Measurements from ENCODE around the gene ABCA12. TPM values are rescaled to one million over a fixed set of nuclear protein-coding genes. Genes with fewer than 3 reads are reported as not detected.

The ABCA12 gene
- total and polyA plus RNA-seq, 2 donors (not counting 1 experiment from before 2014, with no cell fraction given) = under 0.01 to 0.01 TPM

GRCh38 chr2:214904176-214904575 lies 234.2 kb downstream of the ABCA12 start:
- TF ChIP-seq EZH2 (IDR thresholded peaks at IDR 0.05; ENCODE audit: low read length, missing control alignments) = no peak
- TF ChIP-seq, protein P1, sequence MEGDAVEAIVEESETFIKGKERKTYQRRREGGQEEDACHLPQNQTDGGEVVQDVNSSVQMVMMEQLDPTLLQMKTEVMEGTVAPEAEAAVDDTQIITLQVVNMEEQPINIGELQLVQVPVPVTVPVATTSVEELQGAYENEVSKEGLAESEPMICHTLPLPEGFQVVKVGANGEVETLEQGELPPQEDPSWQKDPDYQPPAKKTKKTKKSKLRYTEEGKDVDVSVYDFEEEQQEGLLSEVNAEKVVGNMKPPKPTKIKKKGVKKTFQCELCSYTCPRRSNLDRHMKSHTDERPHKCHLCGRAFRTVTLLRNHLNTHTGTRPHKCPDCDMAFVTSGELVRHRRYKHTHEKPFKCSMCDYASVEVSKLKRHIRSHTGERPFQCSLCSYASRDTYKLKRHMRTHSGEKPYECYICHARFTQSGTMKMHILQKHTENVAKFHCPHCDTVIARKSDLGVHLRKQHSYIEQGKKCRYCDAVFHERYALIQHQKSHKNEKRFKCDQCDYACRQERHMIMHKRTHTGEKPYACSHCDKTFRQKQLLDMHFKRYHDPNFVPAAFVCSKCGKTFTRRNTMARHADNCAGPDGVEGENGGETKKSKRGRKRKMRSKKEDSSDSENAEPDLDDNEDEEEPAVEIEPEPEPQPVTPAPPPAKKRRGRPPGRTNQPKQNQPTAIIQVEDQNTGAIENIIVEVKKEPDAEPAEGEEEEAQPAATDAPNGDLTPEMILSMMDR (conservative IDR thresholded peaks at IDR 0.05 in 1 of 2, IDR thresholded peaks at IDR 0.05 in 1 of 2; ENCODE audit: low read depth in 1 of 2, low read length in 2 of 2) = no peak
- no peak overlapping the region for H3K4me2 ChIP-seq (ENCODE audit: extremely low read depth, insufficient read depth, low read length)
- no peaks in the 10 kb centered on the region for H3K79me2 ChIP-seq (ENCODE audit: control insufficient read depth, insufficient read depth, low read length)
- no peak for DNase-seq (ENCODE audit: low read depth in 2 of 2)
- no peaks in the 10 kb centered on the region for H3K9me3 ChIP-seq (ENCODE audit: control insufficient read depth, insufficient read depth, low read depth, low read length)
- H3K36me3 ChIP-seq (ENCODE audit: control insufficient read depth, insufficient read depth, low read length) = no peaks in the 10 kb centered on the region
- no peak overlapping the region for H3K9ac ChIP-seq (ENCODE audit: insufficient read depth, low read length)
- no peaks in the 10 kb centered on the region for H3K4me1 ChIP-seq (ENCODE audit: control insufficient read depth, extremely low read depth, insufficient read depth, low read length)
- H4K20me1 ChIP-seq (ENCODE audit: control insufficient read depth, extremely low read depth, insufficient read depth, low read length) = no peaks in the 10 kb centered on the region
- H3K4me3 ChIP-seq (replicated peaks in 1 of 4; ENCODE audit: control extremely low read depth in 1 of 4, insufficient read depth in 1 of 4, low read depth in 3 of 4, low read length in 4 of 4) = no peak overlapping the region
- H3K27ac ChIP-seq (ENCODE audit: insufficient read depth, low read length) = no peak overlapping the region
- H2AFZ ChIP-seq (ENCODE audit: low read length) = no peak overlapping the region
- H3K27me3 ChIP-seq (ENCODE audit: control insufficient read depth, insufficient read depth, low read length) = no peaks in the 10 kb centered on the region

GRCh38 chr2:214902286-214902685 lies 236.1 kb downstream of the ABCA12 start:
- Histone ChIP-seq H3K9me3 (ENCODE audit: control insufficient read depth, insufficient read depth, low read depth, low read length) (no peaks in the 10 kb centered on the region), H3K4me3 (replicated peaks in 1 of 4; ENCODE audit: control extremely low read depth in 1 of 4, insufficient read depth in 1 of 4, low read depth in 3 of 4, low read length in 4 of 4) (no peak overlapping the region), H3K27me3 (ENCODE audit: control insufficient read depth, insufficient read depth, low read length) (no peaks in the 10 kb centered on the region), H4K20me1 (ENCODE audit: control insufficient read depth, extremely low read depth, insufficient read depth, low read length) (no peaks in the 10 kb centered on the region), H3K4me1 (ENCODE audit: control insufficient read depth, extremely low read depth, insufficient read depth, low read length) (no peaks in the 10 kb centered on the region), H3K9ac (ENCODE audit: insufficient read depth, low read length) (no peak overlapping the region), H2AFZ (ENCODE audit: low read length) (no peak overlapping the region), H3K79me2 (ENCODE audit: control insufficient read depth, insufficient read depth, low read length) (no peaks in the 10 kb centered on the region), H3K27ac (ENCODE audit: insufficient read depth, low read length) (no peak overlapping the region), H3K4me2 (ENCODE audit: extremely low read depth, insufficient read depth, low read length) (no peak overlapping the region), H3K36me3 (ENCODE audit: control insufficient read depth, insufficient read depth, low read length) (no peaks in the 10 kb centered on the region)
- DNase-seq (ENCODE audit: low read depth in 2 of 2) = no peak
- TF ChIP-seq EZH2 (IDR thresholded peaks at IDR 0.05; ENCODE audit: low read length, missing control alignments) = no peak
- TF ChIP-seq, protein P1 (conservative IDR thresholded peaks at IDR 0.05 in 1 of 2, IDR thresholded peaks at IDR 0.05 in 1 of 2; ENCODE audit: low read depth in 1 of 2, low read length in 2 of 2) = no peak

GRCh38 chr2:214899751-214900150 lies 238.7 kb downstream of the ABCA12 start:
- Histone ChIP-seq H3K9ac (ENCODE audit: insufficient read depth, low read length) (no peak overlapping the region), H3K4me3 (replicated peaks in 1 of 4; ENCODE audit: control extremely low read depth in 1 of 4, insufficient read depth in 1 of 4, low read depth in 3 of 4, low read length in 4 of 4) (no peak overlapping the region), H3K27me3 (ENCODE audit: control insufficient read depth, insufficient read depth, low read length) (no peaks in the 10 kb centered on the region)

More at GRCh38 chr2:214899751-214900150, 238.7 kb downstream of the ABCA12 start:
- H3K9me3 ChIP-seq (ENCODE audit: control insufficient read depth, insufficient read depth, low read depth, low read length) = no peaks in the 10 kb centered on the region
- DNase-seq (ENCODE audit: low read depth in 2 of 2) = no peak
- no peaks in the 10 kb centered on the region for H3K4me1 ChIP-seq (ENCODE audit: control insufficient read depth, extremely low read depth, insufficient read depth, low read length)
- H3K4me2 ChIP-seq (ENCODE audit: extremely low read depth, insufficient read depth, low read length) = no peak overlapping the region
- no peak overlapping the region for H2AFZ ChIP-seq (ENCODE audit: low read length)
- no peaks in the 10 kb centered on the region for H3K36me3 ChIP-seq (ENCODE audit: control insufficient read depth, insufficient read depth, low read length)
- no peak overlapping the region for H3K27ac ChIP-seq (ENCODE audit: insufficient read depth, low read length)
- H4K20me1 ChIP-seq (ENCODE audit: control insufficient read depth, extremely low read depth, insufficient read depth, low read length) = no peaks in the 10 kb centered on the region
- no peaks in the 10 kb centered on the region for H3K79me2 ChIP-seq (ENCODE audit: control insufficient read depth, insufficient read depth, low read length)
- TF ChIP-seq, protein P1 (conservative IDR thresholded peaks at IDR 0.05 in 1 of 2, IDR thresholded peaks at IDR 0.05 in 1 of 2; ENCODE audit: low read depth in 1 of 2, low read length in 2 of 2) = no peak
- no peak for TF ChIP-seq EZH2 (IDR thresholded peaks at IDR 0.05; ENCODE audit: low read length, missing control alignments)
